Mucosa of stomach (tissue), 1 donor: ENCODE data around the gene FXN.
A peak's percentile ranks its signal among the peaks of the same experiment; 100 is the strongest.

Source experiments
- H3K27me3 ChIP-seq: one replicate; pipeline ENCODE4 v1.7.0; 2013; ENCODE audit warnings: mild to moderate bottlenecking, low read length; ENCODE audit not compliant: control insufficient read depth, insufficient read depth
- H3K36me3 ChIP-seq: one replicate; pipeline ENCODE4 v1.7.0; 2013; ENCODE audit warnings: low read length; ENCODE audit not compliant: control insufficient read depth, insufficient read depth
- H3K4me1 ChIP-seq: one replicate; pipeline ENCODE4 v1.7.0; 2013; ENCODE audit warnings: mild to moderate bottlenecking, low read length; ENCODE audit not compliant: control insufficient read depth, insufficient read depth
- H3K4me3 ChIP-seq: one replicate; pipeline ENCODE4 v1.7.0; 2013; ENCODE audit warnings: low read length
- H3K9ac ChIP-seq: one replicate; pipeline ENCODE4 v1.7.0; 2013; ENCODE audit warnings: mild to moderate bottlenecking, low read length, moderate library complexity
- H3K9me3 ChIP-seq: one replicate; pipeline ENCODE4 v1.7.0; 2013; ENCODE audit warnings: mild to moderate bottlenecking, low read length, moderate library complexity; ENCODE audit not compliant: control insufficient read depth
- donor health status: Pancreatic carcinoma.

The FXN gene

GRCh38 chr9:69118656-69119055 is 83.1 kb downstream of the FXN start:
- no peaks in the 10 kb centered on the region for H3K9me3 ChIP-seq
- H3K36me3 ChIP-seq = no peaks in the 10 kb centered on the region
- H3K27me3 ChIP-seq = peaks cover 6% of the 10 kb centered on the region
- H3K4me3 ChIP-seq = no peak overlapping the region
- no peak overlapping the region for H3K9ac ChIP-seq
- peaks cover 16% of the 10 kb centered on the region for H3K4me1 ChIP-seq

- no peaks in the 10 kb centered on the region for H3K36me3 ChIP-seq
These were observed 85.0 kb downstream of the FXN start for GRCh38 chr9:69120380-69121154.

GRCh38 chr9:69121155-69122081 is 85.9 kb downstream of the FXN start:
- H3K36me3 ChIP-seq = no peaks in the 10 kb centered on the region
- peaks cover 6% of the 10 kb centered on the region for H3K27me3 ChIP-seq
- H3K4me1 ChIP-seq = peaks cover 16% of the 10 kb centered on the region
- peak overlapping the region; percentile 89 for H3K4me3 ChIP-seq
- peak overlapping the region; percentile 92 for H3K9ac ChIP-seq
- H3K9me3 ChIP-seq = no peaks in the 10 kb centered on the region

More at GRCh38 chr9:69120380-69121154, 85.0 kb downstream of the FXN start:
- Histone ChIP-seq H3K4me3 (peak overlapping the region; percentile 89), H3K4me1 (peaks cover 16% of the 10 kb centered on the region), H3K9me3 (no peaks in the 10 kb centered on the region), H3K27me3 (peaks cover 6% of the 10 kb centered on the region), H3K9ac (peak overlapping the region; percentile 92)

- peak overlapping the region; percentile 92 for H3K9ac ChIP-seq
- H3K9me3 ChIP-seq = no peaks in the 10 kb centered on the region
These were observed 86.6 kb downstream of the FXN start for GRCh38 chr9:69122082-69122548.

GRCh38 chr9:69122549-69123141 is 87.1 kb downstream of the FXN start:
- Histone ChIP-seq H3K4me1 (peaks cover 16% of the 10 kb centered on the region), H3K4me3 (peak overlapping the region; percentile 89), H3K9me3 (no peaks in the 10 kb centered on the region), H3K27me3 (peaks cover 6% of the 10 kb centered on the region), H3K9ac (peak overlapping the region; percentile 92), H3K36me3 (no peaks in the 10 kb centered on the region)

More at GRCh38 chr9:69122082-69122548, 86.6 kb downstream of the FXN start:
- peak overlapping the region; percentile 89 for H3K4me3 ChIP-seq
- H3K4me1 ChIP-seq = peaks cover 16% of the 10 kb centered on the region
- H3K27me3 ChIP-seq = peaks cover 6% of the 10 kb centered on the region
- no peaks in the 10 kb centered on the region for H3K36me3 ChIP-seq

- H3K9ac ChIP-seq = no peak overlapping the region
- H3K27me3 ChIP-seq = no peaks in the 10 kb centered on the region
- no peaks in the 10 kb centered on the region for H3K36me3 ChIP-seq
- no peaks in the 10 kb centered on the region for H3K9me3 ChIP-seq
- H3K4me3 ChIP-seq = no peak overlapping the region
- peaks cover 47% of the 10 kb centered on the region for H3K4me1 ChIP-seq
These were observed 95.2 kb downstream of the FXN start for GRCh38 chr9:69130456-69131441.

- peaks cover 50% of the 10 kb centered on the region for H3K4me1 ChIP-seq
These were observed 96.1 kb downstream of the FXN start for GRCh38 chr9:69131682-69132081.

GRCh38 chr9:69132361-69132760 is 96.8 kb downstream of the FXN start:
- no peaks in the 10 kb centered on the region for H3K9me3 ChIP-seq
- H3K27me3 ChIP-seq = no peaks in the 10 kb centered on the region
- no peak overlapping the region for H3K9ac ChIP-seq
- H3K36me3 ChIP-seq = no peaks in the 10 kb centered on the region
- H3K4me3 ChIP-seq = no peak overlapping the region
- peaks cover 52% of the 10 kb centered on the region for H3K4me1 ChIP-seq

More at GRCh38 chr9:69131682-69132081, 96.1 kb downstream of the FXN start:
- H3K9ac ChIP-seq = no peak overlapping the region
- no peaks in the 10 kb centered on the region for H3K9me3 ChIP-seq
- H3K27me3 ChIP-seq = no peaks in the 10 kb centered on the region
- no peaks in the 10 kb centered on the region for H3K36me3 ChIP-seq
- H3K4me3 ChIP-seq = no peak overlapping the region

- peaks cover 53% of the 10 kb centered on the region for H3K4me1 ChIP-seq
- no peak overlapping the region for H3K9ac ChIP-seq
- H3K27me3 ChIP-seq = no peaks in the 10 kb centered on the region
- H3K9me3 ChIP-seq = no peaks in the 10 kb centered on the region
- no peaks in the 10 kb centered on the region for H3K36me3 ChIP-seq
- H3K4me3 ChIP-seq = no peak overlapping the region
These were observed 98.9 kb downstream of the FXN start for GRCh38 chr9:69134412-69134811.

- no peak overlapping the region for H3K4me3 ChIP-seq
- no peaks in the 10 kb centered on the region for H3K9me3 ChIP-seq
- H3K36me3 ChIP-seq = no peaks in the 10 kb centered on the region
- no peaks in the 10 kb centered on the region for H3K27me3 ChIP-seq
- H3K4me1 ChIP-seq = peaks cover 50% of the 10 kb centered on the region
- H3K9ac ChIP-seq = no peak overlapping the region
These were observed 100.6 kb downstream of the FXN start for GRCh38 chr9:69136185-69136584.

- H3K9me3 ChIP-seq = no peaks in the 10 kb centered on the region
- H3K9ac ChIP-seq = no peak overlapping the region
- H3K4me1 ChIP-seq = peaks cover 47% of the 10 kb centered on the region
- H3K27me3 ChIP-seq = no peaks in the 10 kb centered on the region
- H3K36me3 ChIP-seq = no peaks in the 10 kb centered on the region
- H3K4me3 ChIP-seq = no peak overlapping the region
These were observed 101.2 kb downstream of the FXN start for GRCh38 chr9:69136779-69137178.
